ELR (cell line): ENCODE measurements around the gene PLBD2.

Source experiments
- DNase-seq: peaks from one replicate; pipeline ENCODE4 v3.0.0-alpha.2; 2015; ENCODE audit warnings: low read depth

PLBD2 gene

DNA sequence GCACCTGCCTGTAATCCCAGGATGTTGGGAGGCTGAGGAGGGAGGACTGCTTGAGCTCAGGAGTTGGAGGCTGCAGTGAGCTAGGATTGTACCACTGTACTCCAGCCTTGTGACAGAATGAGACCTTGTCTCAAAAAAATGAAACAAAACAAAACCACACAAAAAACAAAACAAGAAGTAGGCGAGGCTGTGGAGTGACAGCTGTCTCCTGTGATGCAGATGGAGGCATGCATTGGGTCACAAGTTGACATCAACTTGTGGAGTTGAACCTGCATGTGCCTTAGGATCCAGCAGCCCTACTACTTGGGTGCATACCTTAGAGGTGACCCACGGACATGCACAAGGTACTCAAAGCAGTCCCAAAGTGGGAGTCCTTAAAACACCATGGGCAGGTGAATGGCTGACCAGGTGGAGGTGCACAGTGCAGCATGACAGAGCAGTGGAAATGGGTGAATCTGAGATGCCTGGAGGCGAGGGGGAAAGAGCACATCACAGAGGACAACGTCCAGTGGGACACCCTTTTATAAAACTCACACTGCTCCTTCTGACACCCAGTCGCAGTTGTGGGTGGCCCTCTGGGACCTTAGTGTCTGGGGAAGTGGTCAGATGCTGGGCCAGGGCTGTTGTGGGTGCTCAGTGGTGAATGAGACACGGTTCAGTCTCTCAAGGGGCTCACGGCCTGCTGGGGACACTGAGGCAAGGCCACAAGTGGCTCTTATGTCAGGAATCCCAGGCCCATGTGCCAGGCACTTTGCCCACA is 12.7 kb downstream of the PLBD2 start:
- no peak for DNase-seq

DNA sequence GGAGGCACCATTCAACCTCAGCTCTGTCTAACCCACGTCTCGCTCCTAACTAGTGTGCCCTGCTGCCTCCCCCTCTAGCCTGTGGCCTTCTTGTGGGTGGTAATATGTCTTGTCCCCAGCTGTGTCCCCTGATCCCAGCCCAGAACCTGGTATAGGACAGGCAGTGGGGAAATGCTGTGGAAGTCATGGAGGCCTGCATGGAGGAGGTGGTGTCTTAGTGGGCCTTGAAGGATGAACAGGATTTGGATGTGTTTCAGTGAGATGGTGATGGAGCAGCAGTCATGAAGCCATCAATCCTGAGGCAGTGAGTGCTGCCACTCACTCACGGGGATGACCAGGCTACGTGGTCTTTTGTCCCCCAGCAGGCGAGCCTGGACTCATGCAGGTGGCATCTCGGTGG is 13.4 kb downstream of the PLBD2 start:
- no peak for DNase-seq

DNA sequence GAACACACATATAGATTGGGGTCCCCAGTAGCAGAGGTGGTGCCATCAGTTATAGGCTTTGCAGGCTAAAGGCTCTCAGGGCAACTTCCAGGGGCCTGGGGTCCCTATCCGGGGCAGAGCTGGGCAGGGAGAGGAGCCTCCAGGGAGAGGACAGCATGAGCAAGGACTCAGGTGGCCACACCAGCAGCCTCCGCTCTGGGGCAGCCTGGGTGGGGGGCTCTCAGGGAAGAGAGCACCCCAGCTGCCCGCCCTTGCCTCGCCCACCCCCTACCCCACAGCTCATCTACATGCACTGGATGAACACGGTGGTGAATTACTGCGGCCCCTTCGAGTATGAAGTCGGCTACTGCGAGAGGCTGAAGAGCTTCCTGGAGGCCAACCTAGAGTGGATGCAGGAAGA is 14.0 kb downstream of the PLBD2 start:
- DNase-seq, result no peak

DNA sequence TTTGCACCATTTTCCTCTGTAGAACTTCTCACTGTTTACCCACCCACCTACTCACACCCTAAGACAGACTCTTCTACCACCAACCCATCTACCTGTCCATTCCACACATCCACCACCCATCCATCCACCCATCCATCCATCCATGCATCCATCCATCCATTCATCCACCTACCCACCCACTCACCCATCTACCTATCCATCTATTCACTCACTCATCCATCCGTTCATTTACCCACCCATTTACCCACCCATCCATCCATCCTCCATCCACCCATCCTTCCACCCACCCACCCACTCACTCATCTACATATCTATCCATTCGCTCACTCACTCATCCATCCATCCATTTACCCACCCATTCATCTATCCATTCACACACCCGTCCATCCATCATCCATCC is 15.1 kb downstream of the PLBD2 start:
- no peak for DNase-seq

DNA sequence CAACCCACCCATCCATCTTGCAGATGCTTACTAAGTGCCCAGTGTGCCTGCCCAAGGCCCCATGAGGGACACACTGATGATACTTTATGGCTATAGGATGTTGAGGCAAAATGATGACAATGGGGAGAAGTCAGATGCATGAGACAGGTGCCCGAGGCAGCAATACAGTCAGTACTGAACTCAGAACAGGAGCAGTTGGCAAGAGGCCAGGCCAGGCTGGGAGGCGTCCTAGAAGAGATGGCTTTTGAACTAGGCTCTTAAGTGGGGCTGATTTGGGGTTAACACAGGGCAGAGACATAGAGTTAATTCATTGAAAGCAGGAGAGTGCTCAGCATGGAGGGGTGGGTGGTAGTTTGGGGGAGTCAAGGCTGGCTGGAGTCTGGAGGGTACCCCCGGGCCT is 15.6 kb downstream of the PLBD2 start:
- no peak for DNase-seq

DNA sequence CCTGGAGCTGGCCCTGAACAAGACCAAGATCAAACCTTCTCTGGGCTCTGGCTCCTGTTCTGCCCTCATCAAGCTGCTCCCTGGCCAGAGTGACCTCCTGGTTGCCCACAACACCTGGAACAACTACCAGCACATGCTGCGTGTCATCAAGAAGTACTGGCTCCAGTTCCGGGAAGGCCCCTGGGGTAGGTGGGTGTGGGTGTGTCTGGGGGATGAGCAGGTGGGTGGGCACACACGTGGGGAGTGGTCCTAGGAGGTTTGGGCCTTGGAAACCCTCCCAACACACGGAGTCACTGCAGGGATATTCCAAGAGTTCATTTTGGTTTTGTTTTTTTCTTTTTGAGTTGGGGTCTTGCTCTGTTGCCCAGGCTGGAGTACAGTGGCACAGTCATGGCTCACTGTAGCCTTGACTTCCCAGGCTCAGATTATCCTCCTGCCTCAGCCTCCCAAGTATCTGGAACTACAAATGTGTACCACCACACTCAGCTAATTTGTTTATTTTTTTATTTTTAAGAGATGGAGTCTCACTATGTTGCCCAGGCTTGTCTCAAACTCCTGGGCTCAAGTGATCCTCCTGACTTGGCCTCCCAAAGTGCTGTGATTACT is 16.5 kb downstream of the PLBD2 start:
- DNase-seq, result no peak

DNA sequence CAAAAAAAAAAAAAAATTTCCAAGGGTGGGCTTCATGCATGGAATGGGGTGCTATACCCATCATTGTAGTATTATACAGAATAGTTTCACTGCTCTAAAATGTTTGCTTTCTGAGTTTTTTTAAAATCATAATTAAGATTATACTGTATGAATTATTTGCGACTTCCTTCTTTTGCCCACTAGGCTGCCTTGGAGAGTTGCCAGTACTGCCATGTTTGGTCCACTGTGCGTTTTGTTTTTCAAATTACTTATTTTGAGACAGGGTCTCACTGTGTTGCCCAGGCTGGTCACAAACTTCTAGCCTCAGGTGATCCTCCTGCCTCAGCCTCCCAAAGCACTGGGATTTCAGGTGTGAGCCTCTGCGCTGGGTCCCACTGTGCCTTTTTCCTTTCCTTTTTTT is 19.9 kb downstream of the PLBD2 start:
- peak; percentile 18 for DNase-seq

DNA sequence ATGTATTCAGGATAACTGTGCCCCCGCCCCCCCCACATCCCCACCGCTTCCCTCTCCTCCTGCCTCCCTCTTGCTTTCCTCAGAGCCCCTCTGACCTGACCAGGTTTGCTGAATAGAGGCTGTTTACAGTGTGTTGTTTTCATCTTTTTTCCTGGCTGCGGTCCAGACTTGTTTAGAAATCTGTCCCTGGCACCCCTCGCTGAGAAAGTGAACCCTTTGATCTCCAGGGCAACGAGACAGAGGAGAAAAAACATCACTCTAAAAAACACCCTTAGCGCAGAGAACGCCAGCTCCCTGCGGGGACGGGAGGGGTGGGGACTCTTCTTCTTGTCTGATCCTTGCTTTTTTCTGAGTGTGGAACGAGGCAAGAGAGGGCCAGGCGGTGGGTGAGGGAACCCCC is 22.8 kb downstream of the PLBD2 start:
- no peak for DNase-seq

DNA sequence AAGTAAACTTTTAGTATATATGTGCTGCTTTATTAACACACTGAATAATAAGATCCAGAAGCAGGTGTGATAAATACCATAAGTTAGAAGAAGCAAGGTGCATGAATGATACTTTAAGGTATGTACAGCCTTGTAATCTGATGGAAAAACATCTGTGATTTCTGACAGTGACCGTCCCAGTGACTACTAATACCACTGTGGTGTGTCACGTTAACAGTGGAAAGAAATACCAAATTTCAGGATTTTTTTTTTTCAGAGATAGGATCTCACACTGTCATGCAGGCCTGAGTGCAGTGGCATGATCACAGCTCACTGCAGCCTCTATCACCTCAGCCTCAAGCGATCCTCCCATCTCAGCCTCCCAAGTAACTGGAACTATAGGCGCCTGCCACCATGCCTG is 23.8 kb downstream of the PLBD2 start:
- DNase-seq, result no peak

DNA sequence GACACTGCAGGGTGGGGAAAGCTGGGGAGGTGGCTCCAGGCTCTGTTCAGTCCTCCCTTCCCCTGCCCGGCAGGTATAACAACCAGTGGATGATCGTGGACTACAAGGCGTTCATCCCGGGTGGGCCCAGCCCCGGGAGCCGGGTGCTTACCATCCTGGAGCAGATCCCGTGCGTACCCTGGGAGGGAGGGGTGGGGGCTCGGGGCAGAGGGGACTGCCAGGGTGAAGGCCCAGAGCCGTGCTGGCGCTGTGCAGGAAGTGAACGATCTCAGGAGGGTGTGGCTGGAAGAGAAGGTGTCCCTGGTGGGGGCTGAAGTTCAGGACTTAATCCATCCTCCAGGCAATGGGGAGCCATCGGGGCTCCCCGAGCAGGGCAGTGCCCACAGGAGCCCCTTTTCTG is 26.4 kb downstream of the PLBD2 start:
- no peak for DNase-seq

DNA sequence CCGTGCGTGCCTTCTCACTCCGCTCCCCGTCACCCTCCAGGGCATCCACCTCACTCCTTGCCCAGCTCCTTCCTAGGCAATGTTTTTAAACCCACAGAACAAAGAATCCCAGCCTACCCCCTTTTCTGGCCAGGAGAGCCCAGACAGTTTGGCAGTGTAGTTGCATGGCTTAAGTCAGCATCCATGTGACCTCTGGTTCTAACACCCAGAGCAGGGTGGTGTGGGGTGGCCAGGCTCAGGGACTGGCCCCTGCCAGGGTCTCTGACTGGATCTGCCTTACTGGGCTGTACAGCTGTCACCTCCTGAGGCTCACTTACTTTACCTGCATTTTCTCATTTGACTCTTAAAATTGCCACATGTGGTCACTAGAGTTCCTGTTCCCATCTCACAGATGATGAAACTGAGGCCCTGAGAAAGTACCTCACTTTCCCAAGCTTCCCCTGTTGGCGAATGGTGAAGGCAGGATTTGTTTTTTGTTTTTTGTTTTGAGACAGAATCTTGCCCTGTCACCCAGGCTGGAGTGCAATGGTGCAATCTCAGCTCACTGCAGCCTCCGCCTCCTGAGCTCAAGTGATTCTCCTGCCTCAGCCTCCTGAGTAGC is 27.0 kb downstream of the PLBD2 start:
- DNase-seq, result no peak

DNA sequence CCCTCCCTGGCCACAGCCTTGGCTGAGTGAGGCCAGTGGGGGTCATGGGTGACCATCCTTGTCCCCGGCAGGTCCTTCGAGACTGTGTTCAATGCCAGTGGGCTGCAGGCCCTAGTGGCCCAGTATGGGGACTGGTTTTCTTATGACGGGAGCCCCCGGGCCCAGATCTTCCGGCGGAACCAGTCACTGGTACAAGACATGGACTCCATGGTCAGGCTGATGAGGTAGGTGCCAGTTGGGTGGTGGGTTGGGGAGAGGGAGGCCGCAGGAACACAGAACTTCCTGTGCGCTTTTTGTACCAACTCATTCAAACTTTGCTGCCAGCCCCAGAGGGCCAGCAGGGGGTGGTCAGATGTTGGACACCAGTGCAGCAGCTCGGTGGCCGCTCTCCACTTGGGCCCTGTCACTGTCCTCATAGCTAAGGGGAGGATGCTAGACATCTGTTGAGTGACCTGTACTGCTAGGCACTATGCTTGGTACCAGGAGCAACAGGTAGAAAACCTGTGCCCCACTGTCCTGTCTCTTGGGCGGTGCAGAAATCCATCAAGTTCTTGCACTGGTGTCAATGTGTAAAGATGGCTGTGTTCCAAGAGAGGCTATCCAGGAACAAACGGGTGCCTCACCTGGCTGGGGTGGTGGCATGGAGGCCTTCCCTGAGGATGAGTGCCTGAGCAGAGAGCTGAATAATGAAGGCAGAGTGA is 28.6 kb downstream of the PLBD2 start:
- no peak for DNase-seq

DNA sequence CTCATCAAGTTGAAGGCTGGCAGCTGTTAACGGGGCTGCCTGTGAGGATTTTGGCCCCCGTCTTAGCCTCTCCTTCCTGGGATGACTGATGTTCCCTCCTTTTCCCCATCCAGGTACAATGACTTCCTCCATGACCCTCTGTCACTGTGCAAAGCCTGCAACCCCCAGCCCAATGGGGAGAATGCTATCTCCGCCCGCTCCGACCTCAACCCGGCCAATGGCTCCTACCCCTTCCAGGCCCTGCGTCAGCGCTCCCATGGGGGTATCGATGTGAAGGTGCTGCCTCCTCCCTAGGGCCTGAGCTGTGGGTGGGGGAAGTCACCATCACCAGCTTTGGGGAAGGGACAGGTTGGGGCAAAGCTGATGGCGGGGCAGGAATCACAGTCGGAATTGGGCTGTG is 29.2 kb downstream of the PLBD2 start:
- no peak for DNase-seq

DNA sequence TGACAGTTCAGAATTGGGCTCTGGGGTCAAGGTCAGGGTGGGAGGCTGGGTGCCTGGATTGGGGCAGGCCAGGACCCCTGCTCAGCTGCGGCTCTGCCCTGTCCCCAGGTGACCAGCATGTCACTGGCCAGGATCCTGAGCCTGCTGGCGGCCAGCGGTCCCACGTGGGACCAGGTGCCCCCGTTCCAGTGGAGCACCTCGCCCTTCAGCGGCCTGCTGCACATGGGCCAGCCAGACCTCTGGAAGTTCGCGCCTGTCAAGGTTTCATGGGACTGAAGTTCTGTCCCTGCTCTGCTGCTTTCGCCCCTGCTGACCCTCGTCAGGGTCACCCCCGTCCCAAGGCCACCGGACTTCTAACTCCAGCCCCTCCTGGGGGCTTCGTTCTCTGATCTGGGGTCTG is 30.0 kb downstream of the PLBD2 start:
- no peak for DNase-seq

DNA sequence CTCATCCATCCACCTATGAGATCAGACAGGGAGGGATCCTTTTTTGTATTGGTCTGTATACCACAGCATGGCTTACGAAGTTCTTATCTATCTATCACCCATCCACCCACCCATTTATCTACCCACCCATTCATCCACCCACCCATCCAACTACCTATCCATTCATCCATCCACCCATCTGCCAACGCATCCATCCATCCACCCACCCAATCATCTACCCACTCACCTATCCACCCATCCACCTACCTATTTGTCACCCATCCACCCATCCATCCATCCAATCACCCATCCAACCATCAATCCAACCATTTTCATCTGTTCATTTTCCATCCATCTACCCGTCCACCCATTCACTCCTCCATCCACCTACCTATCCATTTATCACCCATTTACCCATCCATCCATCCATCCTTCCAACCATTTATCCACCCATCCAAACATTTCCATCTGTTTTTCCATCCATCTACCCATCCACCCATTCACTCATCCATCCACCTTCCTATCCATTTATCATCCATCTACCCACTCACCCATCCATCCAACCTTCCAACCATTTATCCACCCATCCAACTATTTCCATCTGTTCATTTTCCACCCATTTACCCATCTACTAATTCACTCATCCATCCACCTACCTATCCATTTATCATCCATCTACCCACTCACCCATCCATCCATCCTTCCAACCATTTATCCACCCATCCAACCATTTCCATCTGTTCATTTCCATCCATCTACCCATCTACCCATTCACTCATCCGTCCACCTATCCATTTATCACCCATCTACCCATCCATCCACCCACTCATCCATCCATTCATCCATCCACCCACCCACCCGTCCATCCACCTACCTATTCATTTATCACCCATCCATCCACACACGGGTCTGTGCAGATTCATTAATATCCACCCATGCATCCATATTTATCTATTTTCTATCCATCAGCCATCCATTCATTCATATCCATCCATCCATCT is 32.0 kb downstream of the PLBD2 start:
- no peak for DNase-seq

DNA sequence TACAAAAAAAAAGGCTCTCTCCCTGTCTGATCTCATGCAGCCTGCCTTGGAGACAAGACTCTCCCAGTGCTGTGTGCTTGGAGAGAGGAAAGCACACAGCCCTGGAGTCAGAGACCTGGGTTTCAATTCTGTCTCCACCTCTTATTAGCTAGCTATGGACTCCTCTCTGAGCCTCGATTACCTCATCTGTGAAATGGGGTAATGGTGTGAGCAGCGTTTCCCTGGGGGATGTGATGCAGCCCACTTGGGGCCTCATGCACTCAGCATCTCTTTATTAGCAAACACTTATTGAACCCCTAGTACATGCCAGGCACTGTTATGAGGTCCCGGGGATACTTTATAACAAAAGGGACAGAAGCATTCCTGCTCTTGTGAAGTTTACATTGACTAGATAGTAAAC is 32.8 kb downstream of the PLBD2 start:
- DNase-seq, result no peak

DNA sequence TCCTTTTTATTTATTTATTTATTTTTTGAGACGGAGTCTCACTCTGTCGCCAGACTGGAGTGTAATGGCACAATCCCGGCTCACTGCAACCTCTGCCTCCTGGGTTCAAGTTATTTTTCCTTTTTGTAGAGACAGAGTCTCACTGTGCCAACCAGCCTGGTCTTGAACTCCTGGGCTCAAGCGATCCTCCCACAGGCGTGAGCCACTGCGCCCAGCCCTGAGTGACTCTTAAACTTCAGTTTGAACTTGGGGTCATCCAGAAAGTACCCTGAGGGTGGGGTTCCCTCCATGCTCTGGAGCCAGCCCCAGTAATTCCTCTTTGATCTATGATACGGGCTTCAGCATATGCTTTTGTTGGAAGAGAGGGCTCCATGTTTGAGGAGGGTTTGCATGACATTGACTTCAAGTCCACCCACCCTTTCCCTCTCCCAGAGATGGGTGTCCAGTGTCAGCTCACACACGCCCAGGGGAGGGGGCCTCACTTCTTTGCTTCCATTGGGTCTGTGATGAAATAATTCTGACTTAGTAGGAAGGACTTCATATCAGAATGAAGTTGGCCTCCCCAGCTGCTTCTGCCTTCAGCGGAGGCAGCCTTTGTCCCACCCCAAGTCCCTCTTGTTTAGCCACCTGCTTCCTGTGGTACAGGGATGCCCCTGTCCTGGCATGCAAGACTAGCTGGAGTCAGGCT is 33.4 kb downstream of the PLBD2 start:
- DNase-seq, result no peak

DNA sequence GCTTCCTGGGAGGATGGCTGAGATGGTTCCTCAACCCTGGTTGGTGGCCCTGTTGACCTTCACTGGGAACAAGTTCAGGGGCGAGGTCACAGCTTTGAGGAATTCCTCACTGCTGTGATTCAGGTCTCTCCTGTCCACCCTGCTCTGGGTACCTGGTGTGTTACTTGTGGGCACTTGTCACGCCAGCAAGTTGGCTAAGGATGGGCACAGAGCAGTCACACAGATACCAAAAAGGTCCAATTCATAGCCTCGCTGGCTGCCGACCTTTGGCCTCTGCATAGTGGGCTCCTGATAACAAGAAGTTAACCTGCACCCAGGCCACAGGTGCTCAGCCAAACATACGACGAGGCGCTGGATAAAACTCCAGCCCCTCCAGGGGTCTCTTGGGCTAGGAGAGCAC is 34.1 kb downstream of the PLBD2 start:
- no peak for DNase-seq

DNA sequence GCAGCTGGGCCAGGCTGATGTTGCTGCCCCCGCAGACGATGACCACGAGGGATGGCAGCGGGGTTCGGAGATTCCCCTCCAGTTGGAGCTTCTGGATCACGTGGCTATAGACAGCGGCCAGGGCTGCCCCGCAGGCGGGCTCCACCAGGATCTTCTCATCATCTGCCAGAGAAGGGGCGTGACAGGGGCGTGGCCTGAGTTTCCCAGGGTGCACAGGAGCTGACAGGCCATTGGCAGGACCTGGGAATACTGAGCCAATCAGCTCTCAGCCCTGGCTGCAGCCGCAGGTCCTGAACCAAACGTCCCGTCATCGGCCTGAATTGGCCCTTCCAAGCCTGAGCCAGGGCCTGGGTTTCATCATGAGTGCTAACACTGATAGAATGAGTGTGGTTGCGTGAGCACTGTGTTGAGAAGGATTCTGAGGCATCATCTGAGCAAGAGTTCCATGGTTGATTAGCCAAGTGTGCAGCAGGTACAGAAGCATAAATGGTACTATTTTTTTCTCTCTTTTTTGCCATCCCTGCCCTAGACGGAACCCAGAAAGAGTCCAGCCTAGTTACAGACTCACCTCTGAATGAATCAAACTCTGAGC is 34.7 kb downstream of the PLBD2 start:
- peak; percentile 22 for DNase-seq

DNA sequence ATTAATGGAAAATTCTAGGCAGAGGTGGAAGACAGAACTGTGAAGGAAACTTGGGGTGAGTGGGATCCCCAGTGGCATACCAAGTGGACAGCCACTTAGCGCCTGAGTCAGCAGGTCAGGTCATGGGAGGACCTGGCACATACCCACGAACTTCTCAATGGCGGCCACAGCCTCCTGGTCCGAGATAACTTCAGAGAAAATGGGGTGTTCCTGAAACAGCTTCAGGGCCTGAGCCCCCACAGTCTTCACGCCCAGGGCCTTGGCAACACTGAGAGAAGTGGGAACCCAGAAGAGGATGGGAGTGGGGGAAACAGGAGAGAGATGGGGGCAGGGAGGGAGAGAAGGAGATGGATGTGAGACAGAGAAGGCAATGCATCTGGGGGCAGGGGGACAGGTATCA is 35.4 kb downstream of the PLBD2 start:
- DNase-seq, result no peak

DNA sequence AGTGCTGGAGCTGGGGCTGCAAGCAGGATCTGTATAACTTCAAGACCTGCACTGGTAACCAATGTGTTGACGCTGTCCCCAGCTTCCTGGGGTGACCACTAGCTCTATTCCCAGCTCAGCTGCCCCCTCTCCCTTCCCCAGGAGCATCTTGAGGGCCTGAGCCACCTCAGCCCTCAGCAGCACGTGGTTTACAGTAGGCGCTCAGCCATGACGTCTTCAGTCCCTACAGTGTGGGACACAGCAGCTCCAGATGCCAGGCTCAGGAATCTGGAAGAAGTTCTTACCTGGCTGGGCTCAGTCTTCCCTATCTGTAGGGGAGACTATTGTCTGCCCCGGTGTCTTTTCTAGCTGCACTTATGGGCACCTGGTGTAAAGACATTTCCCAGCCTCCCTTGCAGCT is 36.7 kb downstream of the PLBD2 start:
- no peak for DNase-seq
